Ovary (tissue), 9 donors: ENCODE results near the gene VWA5B1. TPM values are rescaled to one million over a fixed set of nuclear protein-coding genes. Genes with fewer than 3 reads are reported as not detected.
A peak's percentile ranks its signal among the peaks of the same experiment; 100 is the strongest.

Source experiments
- DNase-seq, 5 donors: peaks; one replicate each; pipeline ENCODE4 v3.0.0-alpha.2; 2019 to 2020
- H3K27ac ChIP-seq, 2 donors: fragments of 200-600 bp; one replicate each; pipeline versions ENCODE4 v1.5.1 to v1.8.0; 2019 to 2022
- H3K27me3 ChIP-seq: fragments of 200-600 bp; one replicate; pipeline ENCODE4 v1.8.0; 2022
- H3K36me3 ChIP-seq: fragments of 200-600 bp; sonication (generic); one replicate; pipeline ENCODE4 v1.5.1; 2019
- H3K4me1 ChIP-seq: one replicate; pipeline ENCODE4 v1.8.1; 2013; ENCODE audit warnings: mild to moderate bottlenecking, moderate library complexity; ENCODE audit not compliant: insufficient read depth
- H3K4me3 ChIP-seq: fragments of 200-600 bp; sonication (generic); one replicate; pipeline ENCODE4 v1.5.1; 2017
- H3K9me3 ChIP-seq, 2 donors: fragments of 200-600 bp in 1 of 2; sonication (generic) in 1 of 2; one replicate each; pipeline versions ENCODE4 v1.5.1 to v1.8.1; 2013 to 2019; ENCODE audit warnings: mild to moderate bottlenecking in 1 of 2, moderate library complexity in 1 of 2
- CTCF ChIP-seq, 3 donors: fragments of 450-650 bp in 2 of 3; fragments of 200-600 bp in 1 of 3; IDR thresholded peaks; one replicate each; pipeline versions ENCODE4 v1.5.1 to v1.8.0; 2016 to 2022; ENCODE audit warnings: antibody characterized with exemption in 3 of 3, mild to moderate bottlenecking in 1 of 3
- EP300 ChIP-seq: sonication (generic); formaldehyde crosslinking; IDR thresholded peaks from one replicate; pipeline ENCODE4 v1.6.1; 2017; ENCODE audit warnings: antibody characterized with exemption
- POLR2A ChIP-seq: fragments of 450-650 bp; IDR thresholded peaks from one replicate; pipeline ENCODE4 v1.6.1; 2017; ENCODE audit warnings: antibody characterized with exemption, mild to moderate bottlenecking, moderate library complexity
- WGBS, 3 donors: extraction: QIAGEN DNeasy Blood & Tissue Kit in 1 of 3; methylation state at CpG; one replicate each; pipeline versions ENCODE4 v1.1.5 to v1.1.7; 2013 to 2017; 5-methylcytosine and 5-hydroxymethylcytosine counted together
- intact Hi-C, 4 donors: fragments of 100-400 bp; cut with DNase I; formaldehyde crosslinking; loops; one replicate each; pipeline versions ENCODE4 v1.11.0 to v1.15.1; 2022 to 2023
- polyA plus RNA-seq, 2 donors: library from polyadenylated mRNA; stranded (reverse); fragments of 200-250 nt in 1 of 2; fragments of 350-450 nt in 1 of 2; fragmentation: Illumina TruSeq in 1 of 2; extraction: RNeasy Lipid Tissue Mini Kit (QIAGEN cat#74804) in 1 of 2; gene quantifications; one replicate each; pipeline ENCODE4 v1.2.3, GENCODE V29; 2013 to 2014
- total RNA-seq, 7 donors: library from RNA; depleted of rRNA in 2 of 7; stranded (reverse); fragments of >200 nt in 2 of 7; fragmentation: NEBNext Ultra II Directional in 3 of 7; extraction: Animal tissue kit (Norgen Biotek cat#: 25700) in 3 of 7; gene quantifications; one replicate each; pipeline versions ENCODE4 v1.1.0 to v1.2.4, GENCODE V29; 2016 to 2023
- donor health status: DM: no; HTN: no; CAD: no; lungs with moderate emphysema.
- donor health status: DM: no; HTN: no; CAD: no.
- donor health status: Bipolar disorder and iron deficiency.
- donor health status: DM: yes; HTN: yes; CAD: no.
- donor health status: DM: no; HTN: no; CAD: no.
- donor health status: DM: yes; HTN: yes; CAD: no.

VWA5B1 gene
- total and polyA plus RNA-seq, 9 donors: 0.10 to 1.5 (median 0.21) TPM; not detected in 5

GRCh38 chr1:20361805-20362381 lies 71.2 kb downstream of the VWA5B1 start:
- DNase-seq: peak; percentile 43 to 75 (median 69)
- Histone ChIP-seq H3K27ac (no peak overlapping the region), H3K4me1 (peaks cover 7% of the 10 kb centered on the region), H3K4me3 (no peak overlapping the region), H3K9me3 (no peaks in the 10 kb centered on the region), H3K27me3 (no peaks in the 10 kb centered on the region), H3K36me3 (no peaks in the 10 kb centered on the region)
- TF ChIP-seq CTCF (IDR thresholded peaks at IDR 0.05): peak in 2 of 3 donors; percentile 57 to 62
- TF ChIP-seq POLR2A: no peak
- no peak for TF ChIP-seq EP300
- 12 to 13% (median 12%) methylated on average over 8 of the region's 8 CpGs for WGBS, 3 donors
- intact Hi-C loops: loop anchor here in 3 of 4 donors (5.0 to 10.0 kb wide), 3 partner anchors 130 to 437 kb away; partner anchors contain the start of gene PLA2G2E (in 1 of the 3)

GRCh38 chr1:20362856-20363255 lies 72.2 kb downstream of the VWA5B1 start:
- Histone ChIP-seq H3K36me3 (no peaks in the 10 kb centered on the region), H3K27me3 (no peaks in the 10 kb centered on the region), H3K9me3 (no peaks in the 10 kb centered on the region), H3K27ac (no peak overlapping the region), H3K4me1 (peaks cover 7% of the 10 kb centered on the region), H3K4me3 (no peak overlapping the region)
- TF ChIP-seq POLR2A (no peak), EP300 (no peak), CTCF (IDR thresholded peaks at IDR 0.05) (no peak)
- no peak for DNase-seq
- WGBS, 3 donors: 93 to 97% (median 96%) methylated on average over 2 of the region's 2 CpGs
- intact Hi-C loops: loop anchor here in 3 of 4 donors (5.0 to 10.0 kb wide), 3 partner anchors 129 to 438 kb away; partner anchors contain the start of gene PLA2G2E (in 1 of the 3)

GRCh38 chr1:20365421-20366055 lies 74.9 kb downstream of the VWA5B1 start:
- Histone ChIP-seq H3K27ac (no peak overlapping the region), H3K4me1 (peaks cover 3% of the 10 kb centered on the region), H3K27me3 (no peaks in the 10 kb centered on the region), H3K4me3 (no peak overlapping the region), H3K9me3 (no peaks in the 10 kb centered on the region), H3K36me3 (no peaks in the 10 kb centered on the region)
- intact Hi-C loops: loop anchor here in 1 of 4 donors (10.0 kb wide), 1 partner anchor 441 kb away; the partner anchor contains the start of gene PLA2G2E
- WGBS, 3 donors: 40 to 50% (median 43%) methylated on average over 12 of the region's 12 CpGs
- TF ChIP-seq CTCF (IDR thresholded peaks at IDR 0.05) (no peak), POLR2A (no peak), EP300 (no peak)
- DNase-seq: no peak

- H3K27me3 ChIP-seq: no peaks in the 10 kb centered on the region
- intact Hi-C loops: loop anchor here in 1 of 4 donors (10.0 kb wide), 1 partner anchor 441 kb away; the partner anchor contains the start of gene PLA2G2E
- H3K36me3 ChIP-seq: no peaks in the 10 kb centered on the region
- H3K4me1 ChIP-seq: peaks cover 3% of the 10 kb centered on the region
- H3K27ac ChIP-seq: no peak overlapping the region
- 0 to 3% (median 3%) methylated on average over 32 to 42 of the region's 42 CpGs for WGBS, 3 donors
- H3K4me3 ChIP-seq: no peak overlapping the region
- no peaks in the 10 kb centered on the region for H3K9me3 ChIP-seq
- DNase-seq: no peak
- TF ChIP-seq CTCF (IDR thresholded peaks at IDR 0.05) (no peak), POLR2A (no peak), EP300 (no peak)
Measured at GRCh38 chr1:20366056-20366462, 75.4 kb downstream of the VWA5B1 start.
